ENCODE data around the gene FAF2. TPM values are rescaled to one million over a fixed set of nuclear protein-coding genes. Genes with fewer than 3 reads are reported as not detected.
A peak's percentile ranks its signal among the peaks of the same experiment; 100 is the strongest.
"Not testable (repeated sequence)": the region's sequence is repeated elsewhere in the genome, so short reads cannot be mapped to it uniquely, and the experiment has no call there.

FAF2 gene
- total and polyA plus RNA-seq, 10 donors = 7.6 to 41.3 (median 31.8) TPM

- Histone ChIP-seq H3K4me3 (peak overlapping the region in 1 of 8 donors; percentile 47), H3K4me1 (peaks cover 0 to 75% (median 14%) of the 10 kb centered on the region in 6 donors), H3K27me3 (replicated peaks in 1 of 7) (peaks cover 0 to 30% (median 0%) of the 10 kb centered on the region in 7 donors), H3K36me3 (no peaks in the 10 kb centered on the region), H3K9me3 (no peaks in the 10 kb centered on the region), H3K27ac (peak overlapping the region in 2 of 8 donors; percentile 24 to 50)
- DNase-seq = peak; percentile 85
- 12 to 55% (median 47%) methylated on average over 8 to 16 of the region's 16 CpGs for WGBS, 5 donors
- intact Hi-C loops (cut with DNase I; ENCODE audit: low total_unique reads) = no loop called here
- TF ChIP-seq POLR2A (IDR thresholded peaks at IDR 0.05) (no peak), POLR2AphosphoS5 (IDR thresholded peaks at IDR 0.05) (peak in 1 of 3 donors; percentile 19), CTCF (IDR thresholded peaks at IDR 0.05 in 8 of 11, conservative IDR thresholded peaks at IDR 0.05 in 3 of 11) (no peak)
Observed at GRCh38 chr5:176550275-176550831, 102.2 kb downstream of the FAF2 start.

- intact Hi-C loops (cut with DNase I; ENCODE audit: low total_unique reads); H3K36me3 ChIP-seq; H3K9me3 ChIP-seq; DNase-seq: not testable (repeated sequence)
- peak overlapping the region in 1 of 8 donors; percentile 50 for H3K27ac ChIP-seq
- H3K4me3 ChIP-seq = peak overlapping the region in 1 of 8 donors; percentile 47
- 71 to 84% (median 81%) methylated on average over 11 of the region's 11 CpGs for WGBS, 5 donors
- peaks cover 0 to 72% (median 14%) of the 10 kb centered on the region in 6 donors for H3K4me1 ChIP-seq
- peaks cover 0 to 30% (median 0%) of the 10 kb centered on the region in 7 donors for H3K27me3 ChIP-seq (replicated peaks in 1 of 7)
Observed at GRCh38 chr5:176550937-176551336, 102.8 kb downstream of the FAF2 start.

- no peak for DNase-seq
- 70 to 87% (median 85%) methylated on average over 11 of the region's 11 CpGs for WGBS, 5 donors
- Histone ChIP-seq H3K27me3 (replicated peaks in 1 of 7) (peaks cover 0 to 30% (median 0%) of the 10 kb centered on the region in 7 donors), H3K36me3 (no peaks in the 10 kb centered on the region), H3K4me1 (peaks cover 0 to 69% (median 14%) of the 10 kb centered on the region in 6 donors), H3K27ac (no peak overlapping the region), H3K9me3 (no peaks in the 10 kb centered on the region), H3K4me3 (no peak overlapping the region)
- intact Hi-C loops (cut with DNase I; ENCODE audit: low total_unique reads) = no loop called here
- TF ChIP-seq POLR2AphosphoS5 (IDR thresholded peaks at IDR 0.05) = no peak
- TF ChIP-seq POLR2A (IDR thresholded peaks at IDR 0.05) = no peak
- TF ChIP-seq CTCF (IDR thresholded peaks at IDR 0.05 in 8 of 11, conservative IDR thresholded peaks at IDR 0.05 in 3 of 11) = no peak
Observed at GRCh38 chr5:176552332-176552869, 104.2 kb downstream of the FAF2 start.

GRCh38 chr5:176553260-176554085 is 105.3 kb downstream of the FAF2 start:
- Histone ChIP-seq H3K4me1 (peaks cover 0 to 58% (median 14%) of the 10 kb centered on the region in 6 donors), H3K36me3 (no peaks in the 10 kb centered on the region), H3K27me3 (replicated peaks in 1 of 7) (peaks cover 0 to 30% (median 0%) of the 10 kb centered on the region in 7 donors), H3K27ac (no peak overlapping the region), H3K4me3 (no peak overlapping the region), H3K9me3 (no peaks in the 10 kb centered on the region)
- intact Hi-C loops (cut with DNase I; ENCODE audit: low total_unique reads) = no loop called here
- TF ChIP-seq POLR2A (IDR thresholded peaks at IDR 0.05) (no peak), POLR2AphosphoS5 (IDR thresholded peaks at IDR 0.05) (no peak), CTCF (IDR thresholded peaks at IDR 0.05 in 8 of 11, conservative IDR thresholded peaks at IDR 0.05 in 3 of 11) (no peak)
- 69 to 77% (median 75%) methylated on average over 16 to 18 of the region's 18 CpGs for WGBS, 5 donors
- DNase-seq = no peak
